NT2/D1 (cell line): ENCODE data around the gene MPHOSPH8.

Experiments used
- DNase-seq: peaks from one replicate; pipeline ENCODE4 v3.0.0-alpha.2; 2011; ENCODE audit warnings: low read depth, low spot score
- H3K27me3 ChIP-seq: 2 replicates; pipeline ENCODE4 v1.6.0; 2011; ENCODE audit warnings: mild to moderate bottlenecking; ENCODE audit not compliant: insufficient read length, insufficient read depth
- H3K36me3 ChIP-seq: 2 replicates; pipeline ENCODE4 v1.6.1; 2011; ENCODE audit warnings: mild to moderate bottlenecking, low read length, mixed read lengths; ENCODE audit not compliant: insufficient read depth, insufficient read length
- H3K4me1 ChIP-seq: 2 replicates; pipeline ENCODE4 v1.5.1; 2011; ENCODE audit not compliant: insufficient read depth, insufficient read length
- H3K4me3 ChIP-seq: 2 replicates; pipeline ENCODE4 v1.5.1; 2011; ENCODE audit warnings: low read depth; ENCODE audit not compliant: insufficient read length
- H3K9ac ChIP-seq: 2 replicates; pipeline ENCODE4 v1.6.0; 2011; ENCODE audit warnings: low read depth; ENCODE audit not compliant: insufficient read length
- H3K9me3 ChIP-seq: 2 replicates; pipeline ENCODE4 v1.5.1; 2011; ENCODE audit warnings: mild to moderate bottlenecking, low read length; ENCODE audit not compliant: insufficient read depth
- SUZ12 ChIP-seq: IDR thresholded peaks from 2 replicates; pipeline ENCODE4 v1.6.1; 2011; ENCODE audit not compliant: insufficient read length, insufficient read depth; ENCODE audit errors: extremely low read depth
- YY1 ChIP-seq: IDR thresholded peaks from 2 replicates; pipeline ENCODE4 v1.6.1; 2011; ENCODE audit not compliant: insufficient read length, insufficient read depth
- ZNF274 ChIP-seq: IDR thresholded peaks from 2 replicates; pipeline ENCODE4 v1.6.1; 2011; ENCODE audit warnings: mild to moderate bottlenecking, low read depth, low read length

Gene MPHOSPH8

DNA sequence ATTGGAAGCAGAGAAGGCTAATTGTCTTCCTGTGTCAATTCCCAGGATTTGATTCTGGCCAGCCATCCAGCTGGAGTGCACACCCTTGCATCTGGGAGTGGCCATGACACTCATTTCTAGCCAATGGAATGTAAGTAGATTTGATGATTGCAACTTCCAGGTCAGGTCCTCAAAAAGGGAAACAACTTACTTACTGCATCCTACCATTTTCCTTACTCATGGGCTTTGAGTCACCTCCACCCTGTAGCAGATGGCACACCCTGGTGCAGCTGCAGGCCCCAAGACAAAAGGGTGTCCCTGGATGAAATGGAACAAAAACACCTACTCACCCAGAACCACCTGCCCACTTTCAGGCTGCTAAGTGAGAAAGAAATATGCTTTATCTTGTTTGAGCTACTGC is 27.3 kb upstream of the MPHOSPH8 start:
- no peak for DNase-seq
- H3K4me1 ChIP-seq, result no peaks in the 10 kb centered on the region
- no peaks in the 10 kb centered on the region for H3K27me3 ChIP-seq
- no peak overlapping the region for H3K9ac ChIP-seq
- H3K36me3 ChIP-seq, result peaks cover 44% of the 10 kb centered on the region
- H3K4me3 ChIP-seq, result no peak overlapping the region
- TF ChIP-seq YY1, result no peak
- no peak for TF ChIP-seq SUZ12
- TF ChIP-seq ZNF274, result no peak
- H3K9me3 ChIP-seq, result peaks cover 26% of the 10 kb centered on the region

DNA sequence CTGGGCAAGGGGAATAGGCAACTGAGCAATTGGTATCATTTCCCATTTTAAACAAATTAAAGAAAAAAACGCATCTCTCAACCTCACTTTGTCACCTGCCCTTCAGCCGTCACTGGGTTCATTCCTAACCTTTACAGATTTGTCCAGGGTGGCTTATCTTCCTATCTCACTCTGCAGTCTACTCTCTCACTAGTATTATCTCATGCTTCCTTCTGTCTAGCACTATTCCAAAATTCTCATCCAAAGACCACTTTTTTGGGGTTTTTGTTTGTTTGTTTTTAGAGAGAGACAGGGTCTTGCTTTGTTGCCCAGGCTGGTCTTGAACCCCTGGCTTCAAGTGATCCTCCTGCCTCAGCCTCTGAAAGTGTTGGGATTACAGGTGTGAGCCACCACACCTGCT is 26.7 kb upstream of the MPHOSPH8 start:
- no peak for DNase-seq
- Histone ChIP-seq H3K36me3 (peaks cover 44% of the 10 kb centered on the region), H3K27me3 (no peaks in the 10 kb centered on the region), H3K4me3 (no peak overlapping the region), H3K9ac (no peak overlapping the region), H3K9me3 (peaks cover 26% of the 10 kb centered on the region), H3K4me1 (no peaks in the 10 kb centered on the region)
- TF ChIP-seq YY1, result no peak
- TF ChIP-seq ZNF274, result no peak
- TF ChIP-seq SUZ12, result no peak

DNA sequence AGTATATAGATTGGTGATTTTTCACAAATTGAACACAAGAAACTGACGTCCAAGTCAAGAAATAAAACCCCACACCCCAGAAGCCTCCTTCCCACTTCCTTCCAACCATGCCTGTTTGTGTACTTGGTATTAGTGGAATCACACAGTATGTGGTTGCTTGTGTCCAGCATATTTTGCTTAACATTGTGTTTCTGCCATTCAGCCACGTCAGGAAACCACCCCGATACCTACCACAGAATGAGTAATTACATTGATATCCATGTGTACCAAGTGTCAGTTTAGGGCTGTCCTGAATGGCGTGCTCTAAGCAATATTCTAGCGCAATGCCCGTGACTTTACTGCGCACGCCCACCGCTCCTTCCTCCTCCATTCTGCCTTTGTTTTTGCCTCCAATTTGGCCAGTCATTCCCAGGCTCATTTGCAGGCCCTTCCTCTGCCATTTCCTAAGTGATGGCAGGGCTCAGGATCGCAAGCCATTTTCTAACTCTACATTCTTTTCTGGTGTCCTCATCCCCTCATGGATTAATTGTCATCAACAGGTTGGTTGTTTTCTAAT is 25.9 kb upstream of the MPHOSPH8 start:
- Histone ChIP-seq H3K9ac (no peak overlapping the region), H3K36me3 (peaks cover 44% of the 10 kb centered on the region), H3K4me1 (no peaks in the 10 kb centered on the region), H3K27me3 (no peaks in the 10 kb centered on the region), H3K4me3 (no peak overlapping the region), H3K9me3 (peaks cover 26% of the 10 kb centered on the region)
- TF ChIP-seq YY1, result no peak
- no peak for TF ChIP-seq SUZ12
- no peak for TF ChIP-seq ZNF274
- DNase-seq, result no peak

DNA sequence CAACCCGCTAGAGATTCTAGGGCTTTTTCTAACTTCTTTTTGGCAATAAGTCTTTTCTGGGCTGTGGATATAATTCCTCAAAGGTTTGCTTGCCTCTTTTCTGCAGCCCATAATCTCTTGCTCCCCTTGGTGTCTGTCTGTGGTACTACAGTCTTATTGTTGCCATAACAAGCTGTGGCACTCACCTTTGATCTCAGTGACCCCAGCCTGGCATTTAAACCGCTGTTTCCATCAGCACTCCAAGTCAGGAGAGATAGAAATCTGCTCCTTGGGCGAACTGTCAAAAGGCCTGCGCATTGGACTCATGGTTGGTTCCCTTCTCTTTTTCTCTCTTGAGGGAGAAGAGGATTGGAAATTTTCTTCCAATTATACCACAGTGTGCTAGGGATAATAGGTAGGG is 14.5 kb upstream of the MPHOSPH8 start:
- H3K9me3 ChIP-seq, result peaks cover 11% of the 10 kb centered on the region; the same call in 1 of the 2 replicates
- no peak for DNase-seq
- H3K27me3 ChIP-seq, result no peaks in the 10 kb centered on the region

DNA sequence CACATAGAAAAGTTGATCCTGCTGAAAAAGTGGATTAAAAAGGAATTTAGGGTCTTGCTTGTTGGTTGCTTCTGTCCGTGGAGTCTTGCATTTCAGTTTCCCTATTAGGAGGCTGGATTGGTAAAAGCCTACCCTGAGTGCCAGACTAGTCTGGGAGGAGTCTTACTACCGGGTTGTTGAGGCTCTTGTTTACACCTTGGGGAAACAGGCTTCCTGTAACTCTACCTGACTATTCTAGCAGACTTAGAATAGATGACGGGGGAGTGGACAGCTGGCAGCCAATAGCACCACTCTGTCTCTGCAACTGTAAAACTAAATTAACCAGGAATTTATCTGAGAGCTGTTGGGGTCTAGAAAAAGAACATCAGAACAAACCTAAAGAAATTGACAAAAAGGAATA is 11.3 kb upstream of the MPHOSPH8 start:
- H3K4me3 ChIP-seq, result no peak overlapping the region
- no peaks in the 10 kb centered on the region for H3K27me3 ChIP-seq
- H3K4me1 ChIP-seq, result no peaks in the 10 kb centered on the region
- TF ChIP-seq ZNF274 (no peak), YY1 (no peak), SUZ12 (no peak)
- H3K36me3 ChIP-seq, result peaks cover 6% of the 10 kb centered on the region
- H3K9me3 ChIP-seq, result peaks cover 11% of the 10 kb centered on the region; the same call in 1 of the 2 replicates
- H3K9ac ChIP-seq, result no peak overlapping the region
- no peak for DNase-seq

More for the DNA sequence above, 14.5 kb upstream of the MPHOSPH8 start:
- Histone ChIP-seq H3K36me3 (peaks cover 6% of the 10 kb centered on the region), H3K9ac (no peak overlapping the region), H3K4me3 (no peak overlapping the region), H3K4me1 (no peaks in the 10 kb centered on the region)
- TF ChIP-seq YY1 (no peak), ZNF274 (no peak), SUZ12 (no peak)

DNA sequence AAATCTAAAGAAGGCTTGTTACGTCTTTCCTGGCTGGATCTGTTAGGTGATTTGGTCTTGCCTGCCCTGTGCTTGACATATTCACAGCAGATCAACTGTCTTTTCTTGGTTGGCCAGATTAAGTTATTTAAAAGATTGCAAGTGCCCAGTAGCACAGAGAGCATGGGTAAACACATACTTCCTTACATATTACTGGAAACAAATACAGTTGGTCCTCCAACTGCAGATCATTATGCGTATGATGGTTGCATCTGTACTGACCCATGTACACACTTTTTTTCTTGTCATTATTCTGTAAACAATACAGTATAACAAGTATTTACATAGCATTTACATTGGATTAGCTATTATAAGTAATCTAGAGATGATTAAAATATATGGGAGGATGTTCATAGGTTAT is 9.2 kb upstream of the MPHOSPH8 start:
- no peak overlapping the region for H3K9ac ChIP-seq
- peaks cover 5% of the 10 kb centered on the region for H3K36me3 ChIP-seq
- H3K4me1 ChIP-seq, result no peaks in the 10 kb centered on the region
- no peaks in the 10 kb centered on the region for H3K9me3 ChIP-seq
- TF ChIP-seq YY1, result no peak
- no peak overlapping the region for H3K4me3 ChIP-seq
- no peak for DNase-seq
- H3K27me3 ChIP-seq, result no peaks in the 10 kb centered on the region

DNA sequence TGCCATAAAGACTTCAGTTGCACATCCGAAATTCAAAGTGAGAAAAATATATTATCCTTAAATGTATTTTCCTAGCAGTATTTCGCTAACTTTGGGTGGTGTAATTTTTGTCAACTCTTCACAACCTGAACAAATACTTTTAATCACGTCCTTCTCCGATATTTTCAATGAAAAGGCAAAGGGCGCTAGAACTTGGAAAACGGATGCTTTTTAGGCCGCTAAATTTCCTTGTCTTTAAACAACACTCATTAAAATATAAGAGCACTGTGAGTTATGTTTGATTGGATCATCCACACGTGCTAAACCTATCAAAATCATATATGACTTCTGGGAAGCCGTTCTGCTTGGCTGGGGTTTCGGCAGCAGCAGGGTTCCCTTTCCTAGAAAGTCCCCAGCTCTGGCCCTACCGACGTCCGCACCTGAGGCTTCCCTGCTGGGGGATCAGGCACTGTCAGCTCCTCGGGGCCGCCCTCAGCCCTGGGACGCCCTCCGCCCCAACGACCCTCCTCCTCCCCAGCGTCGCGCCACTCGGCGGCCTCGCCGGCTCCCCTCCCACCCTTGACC is 462 bp upstream of the MPHOSPH8 start:
- H3K4me3 ChIP-seq, result peak overlapping the region; percentile 26
- peaks cover 29% of the 10 kb centered on the region for H3K36me3 ChIP-seq
- no peak for TF ChIP-seq SUZ12
- no peak for TF ChIP-seq YY1
- TF ChIP-seq ZNF274, result no peak
- peak overlapping the region; percentile 42 for H3K9ac ChIP-seq
- DNase-seq, result no peak
- H3K27me3 ChIP-seq, result no peaks in the 10 kb centered on the region
- H3K9me3 ChIP-seq, result peaks cover 5% of the 10 kb centered on the region; the same call in 1 of the 2 replicates
- no peaks in the 10 kb centered on the region for H3K4me1 ChIP-seq
